HL-60 (cell line): ENCODE measurements around the gene HELB.

Experiments used
- DNase-seq, 2 experiments: peaks; one replicate each; pipeline ENCODE4 v3.0.0-alpha.2; 2010 to 2020; ENCODE audit warnings: low read depth in 1 of 2, low spot score in 1 of 2
- H3K27ac ChIP-seq: fragments of 250-450 bp; sonication (Bioruptor Pico); replicated peaks from 2 replicates; pipeline ENCODE4 v1.5.1; 2020; ENCODE audit warnings: mild to moderate bottlenecking, moderate library complexity
- H3K27me3 ChIP-seq: fragments of 250-450 bp; sonication (Bioruptor Pico); 2 replicates; pipeline ENCODE4 v1.5.1; 2021; ENCODE audit warnings: mild to moderate bottlenecking, moderate library complexity; ENCODE audit not compliant: insufficient read depth, poor library complexity, severe bottlenecking
- H3K4me3 ChIP-seq: replicated peaks from 2 replicates; pipeline ENCODE4 v1.5.1; 2011; ENCODE audit warnings: mild to moderate bottlenecking, control low read depth, low read length; ENCODE audit not compliant: insufficient read depth
- CTCF ChIP-seq: IDR thresholded peaks from one replicate; pipeline ENCODE4 v1.5.1; 2011; ENCODE audit warnings: low read length, control low read depth, inconsistent platforms; ENCODE audit not compliant: insufficient read depth
- GABPA ChIP-seq: IDR thresholded peaks from 2 replicates; pipeline ENCODE4 v1.6.1; 2012; ENCODE audit warnings: low read depth
- POLR2AphosphoS5 ChIP-seq: IDR thresholded peaks from 2 replicates; pipeline ENCODE4 v1.6.1; 2012; ENCODE audit warnings: low read depth
- REST ChIP-seq: IDR thresholded peaks from 2 replicates; pipeline ENCODE4 v1.6.1; 2012; ENCODE audit warnings: low read depth; ENCODE audit not compliant: insufficient replicate concordance
- SPI1 ChIP-seq: IDR thresholded peaks from 2 replicates; pipeline ENCODE4 v1.6.1; 2012; ENCODE audit warnings: low read depth, mild to moderate bottlenecking, borderline replicate concordance

Gene HELB

GRCh38 chr12:66272650-66273049, 29.6 kb upstream of the HELB start:
- no peak for DNase-seq
- no peak overlapping the region for H3K27ac ChIP-seq
- H3K4me3 ChIP-seq = no peak overlapping the region
- TF ChIP-seq CTCF (no peak), GABPA (no peak), REST (no peak), SPI1 (no peak), POLR2AphosphoS5 (no peak)
- no peaks in the 10 kb centered on the region for H3K27me3 ChIP-seq

- TF ChIP-seq REST (no peak), CTCF (no peak), POLR2AphosphoS5 (no peak), SPI1 (no peak), GABPA (no peak)
- DNase-seq = no peak
- Histone ChIP-seq H3K27me3 (no peaks in the 10 kb centered on the region), H3K4me3 (no peak overlapping the region), H3K27ac (no peak overlapping the region)
Observed at GRCh38 chr12:66273147-66273546, 29.1 kb upstream of the HELB start.

- H3K27ac ChIP-seq = 0 out of 2 replicates have a peak overlapping the region, but pooled peaks have one; percentile 11
- no peak for TF ChIP-seq CTCF
- TF ChIP-seq SPI1 = no peak
- TF ChIP-seq POLR2AphosphoS5 = no peak
- TF ChIP-seq REST = no peak
- no peak for TF ChIP-seq GABPA
- no peak overlapping the region for H3K4me3 ChIP-seq
- no peak for DNase-seq
- no peaks in the 10 kb centered on the region for H3K27me3 ChIP-seq
Observed at GRCh38 chr12:66275040-66275439, 27.3 kb upstream of the HELB start.
